Thyroid gland (tissue), 4 donors: Measurements from ENCODE around the gene KRT78.

Source experiments
- CTCF ChIP-seq, 6 experiments: fragments of 200-600 bp in 3 of 6; fragments of 450-650 bp in 3 of 6; sonication (generic) in 3 of 6; IDR thresholded peaks; one replicate each; pipeline ENCODE4 v1.5.1; 2016 to 2019; ENCODE audit warnings: antibody characterized with exemption in 6 of 6, mild to moderate bottlenecking in 2 of 6, inconsistent platforms in 1 of 6, moderate library complexity in 1 of 6
- POLR2A ChIP-seq, 2 donors: fragments of 450-650 bp; IDR thresholded peaks; one replicate each; pipeline ENCODE4 v1.6.1; 2017; ENCODE audit warnings: antibody characterized with exemption in 2 of 2, mild to moderate bottlenecking in 2 of 2, moderate library complexity in 1 of 2

- TF ChIP-seq CTCF (IDR thresholded peaks at IDR 0.05) (no peak), POLR2A (IDR thresholded peaks at IDR 0.05) (no peak)
These were observed 54.1 kb downstream of the KRT78 start for GRCh38 chr12:52794479-52795331.
